Neutrophil (primary cell): ENCODE data around the gene XDH.

Experiments used
- H3K27ac ChIP-seq: fragments of 200-600 bp; sonication (generic); 2 replicates; pipeline ENCODE4 v1.5.1; 2016; ENCODE audit warnings: mild to moderate bottlenecking, moderate library complexity
- H3K27me3 ChIP-seq: fragments of 200-600 bp; sonication (generic); 2 replicates; pipeline ENCODE4 v1.6.0; 2016; ENCODE audit warnings: mild to moderate bottlenecking
- H3K36me3 ChIP-seq: fragments of 200-600 bp; sonication (generic); 2 replicates; pipeline ENCODE4 v1.5.1; 2017
- H3K4me1 ChIP-seq, 2 experiments: fragments of 200-600 bp in 1 of 2; sonication (generic) in 1 of 2; 1 replicate in 1 of 2; 2 replicates in 1 of 2; pipeline versions ENCODE4 v1.5.1 to v1.6.1; 2013 to 2016; ENCODE audit warnings: low read depth in 1 of 2, low read length in 1 of 2, mild to moderate bottlenecking in 1 of 2, moderate library complexity in 1 of 2; ENCODE audit not compliant: control insufficient read depth in 1 of 2, insufficient read depth in 1 of 2
- H3K4me3 ChIP-seq, 2 experiments: fragments of 200-600 bp in 1 of 2; sonication (generic) in 1 of 2; 1 replicate in 1 of 2; 2 replicates in 1 of 2; pipeline ENCODE4 v1.5.1; 2013 to 2016; ENCODE audit warnings: low read depth in 1 of 2, low read length in 1 of 2, mild to moderate bottlenecking in 1 of 2, moderate library complexity in 1 of 2
- H3K9me3 ChIP-seq: fragments of 200-600 bp; sonication (generic); 2 replicates; pipeline ENCODE4 v1.5.1; 2016
- CTCF ChIP-seq: fragments of 200-600 bp; sonication (generic); IDR thresholded peaks from 2 replicates; pipeline ENCODE4 v1.5.1; 2016; ENCODE audit warnings: antibody characterized with exemption

The XDH gene

GRCh38 chr2:31378791-31379501, 35.6 kb downstream of the XDH start:
- Histone ChIP-seq H3K9me3 (no peaks in the 10 kb centered on the region), H3K36me3 (no peaks in the 10 kb centered on the region), H3K4me3 (no peak overlapping the region), H3K27me3 (no peaks in the 10 kb centered on the region), H3K27ac (no peak overlapping the region), H3K4me1 (no peaks in the 10 kb centered on the region)
- no peak for TF ChIP-seq CTCF

DNA sequence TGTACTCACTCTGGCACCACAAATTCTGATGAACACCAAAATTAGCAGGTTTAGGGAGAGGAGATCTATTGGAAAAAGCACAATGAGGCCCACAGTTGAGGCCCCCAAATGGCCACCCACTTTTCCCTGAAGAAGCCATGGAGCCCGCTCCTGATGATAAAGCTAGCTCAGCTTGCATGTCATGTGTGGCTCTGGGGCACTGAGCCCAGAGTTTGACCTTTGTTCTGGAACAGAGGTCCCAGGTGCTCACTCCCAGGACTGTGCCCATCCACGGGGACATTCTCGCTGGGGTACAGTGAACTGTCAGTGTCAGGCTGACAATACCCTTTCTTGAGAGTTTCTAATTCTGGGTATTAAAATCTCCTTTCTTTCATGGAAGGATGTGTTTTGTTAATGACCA, 36.2 kb downstream of the XDH start:
- Histone ChIP-seq H3K27me3 (no peaks in the 10 kb centered on the region), H3K9me3 (no peaks in the 10 kb centered on the region), H3K4me3 (no peak overlapping the region), H3K27ac (no peak overlapping the region), H3K36me3 (no peaks in the 10 kb centered on the region), H3K4me1 (no peaks in the 10 kb centered on the region)
- no peak for TF ChIP-seq CTCF

GRCh38 chr2:31373127-31373526, 41.4 kb downstream of the XDH start:
- no peak overlapping the region for H3K4me3 ChIP-seq
- no peaks in the 10 kb centered on the region for H3K36me3 ChIP-seq
- H3K27me3 ChIP-seq: no peaks in the 10 kb centered on the region
- TF ChIP-seq CTCF: no peak
- H3K27ac ChIP-seq: no peak overlapping the region
- no peaks in the 10 kb centered on the region for H3K4me1 ChIP-seq
- H3K9me3 ChIP-seq: no peaks in the 10 kb centered on the region

DNA sequence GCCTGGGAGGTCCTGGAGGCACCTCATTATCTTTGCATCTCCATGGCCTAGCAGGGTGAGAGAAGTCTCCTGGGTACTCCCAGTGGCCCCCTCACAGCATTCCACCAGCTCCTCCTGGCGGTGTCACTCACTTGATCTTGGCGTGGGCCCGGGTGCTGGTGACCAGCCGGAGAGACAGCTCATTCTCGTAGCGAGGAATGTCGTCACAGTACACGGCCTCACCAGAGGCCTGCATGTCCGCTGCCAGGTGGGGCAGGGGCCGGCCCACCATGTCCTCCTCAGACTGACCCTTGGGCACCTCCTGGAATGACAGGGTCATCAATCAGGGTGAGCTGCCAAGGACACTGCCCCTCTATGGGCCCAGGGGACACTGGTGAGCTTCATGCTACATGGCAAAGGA, 42.4 kb downstream of the XDH start:
- no peak for TF ChIP-seq CTCF
- H3K9me3 ChIP-seq: no peaks in the 10 kb centered on the region
- no peaks in the 10 kb centered on the region for H3K36me3 ChIP-seq
- no peak overlapping the region for H3K4me3 ChIP-seq
- H3K27me3 ChIP-seq: no peaks in the 10 kb centered on the region
- H3K27ac ChIP-seq: no peak overlapping the region
- H3K4me1 ChIP-seq: no peaks in the 10 kb centered on the region

- Histone ChIP-seq H3K27ac (no peak overlapping the region), H3K4me3 (no peak overlapping the region), H3K27me3 (no peaks in the 10 kb centered on the region), H3K36me3 (no peaks in the 10 kb centered on the region), H3K4me1 (no peaks in the 10 kb centered on the region), H3K9me3 (no peaks in the 10 kb centered on the region)
- no peak for TF ChIP-seq CTCF
Measured at GRCh38 chr2:31371691-31372090, 42.9 kb downstream of the XDH start.
